HCT116 (cell line): ENCODE data around the gene CNN1. TPM values are rescaled to one million over a fixed set of nuclear protein-coding genes. Genes with fewer than 3 reads are reported as not detected.
A peak's percentile ranks its signal among the peaks of the same experiment; 100 is the strongest.
"Not testable (repeated sequence)": the region's sequence is repeated elsewhere in the genome, so short reads cannot be mapped to it uniquely, and the experiment has no call there.

Experiments
- ATAC-seq: fragments of 200-7000 bp; cut with Tn5 transposase; 2 replicates; pipeline ENCODE4 v1.9.1; 2020; ENCODE audit warnings: mild to moderate bottlenecking, moderate library complexity
- BruUV-seq: library from RNA; stranded (reverse); fragments of 400-500 nt; replicated peaks from 2 replicates; lab custom pipeline; 2021; lab: Mats Ljungman, UMichigan
- CTCF ChIA-PET: fragments of 300-600 bp; sonication (Branson Sonifier 250); formaldehyde crosslinking; loops from one replicate; lab custom pipeline; 2021; ENCODE audit warnings: antibody characterized with exemption; lab: Charles Lee
- POLR2A ChIA-PET: fragments of 300-600, 350-600 bp; sonication (Branson Sonifier 250); formaldehyde crosslinking; loops from one replicate; lab custom pipeline; 2021; ENCODE audit warnings: antibody characterized with exemption; lab: Charles Lee
- RAD21 ChIA-PET, 2 experiments: fragments of 300-600 bp; sonication (Branson Sonifier 250); formaldehyde crosslinking; loops; one replicate each; lab custom pipeline; 2023; ENCODE audit warnings: low total read pairs in 2 of 2; ENCODE audit not compliant: uncharacterized antibody in 2 of 2, unreplicated experiment in 2 of 2, low non-redundant PET in 1 of 2; lab: Charles Lee
- DNase-seq: peaks from one replicate; pipeline ENCODE4 v3.0.0-alpha.2; 2010; ENCODE audit warnings: low read depth, low spot score
- H2AFZ ChIP-seq: fragments of 200-600 bp; shearing (Covaris generic), sonication (generic); 2 replicates; pipeline ENCODE4 v1.6.1; 2017; ENCODE audit warnings: low read depth, mixed run types, mixed read lengths, antibody characterized with exemption, low read length; ENCODE audit not compliant: poor library complexity, severe bottlenecking
- H3K27ac ChIP-seq: 2 replicates; pipeline ENCODE4 v1.5.1; 2012; ENCODE audit warnings: low read depth, low read length
- H3K27me3 ChIP-seq: fragments of 200-600 bp; sonication (generic); 2 replicates; pipeline ENCODE4 v1.6.1; 2016; ENCODE audit warnings: mixed run types, low read length, mixed read lengths; ENCODE audit not compliant: insufficient read depth
- H3K36me3 ChIP-seq, 2 experiments: fragments of 200-500 bp in 1 of 2; fragments of 200-600 bp in 1 of 2; sonication (Bioruptor generic) in 1 of 2; sonication (generic) in 1 of 2; 2 replicates each; pipeline versions ENCODE4 v1.5.1 to v1.6.1; 2014 to 2016; ENCODE audit warnings: low read length in 2 of 2, inconsistent platforms in 1 of 2, mixed read lengths in 1 of 2, mixed run types in 1 of 2; ENCODE audit not compliant: insufficient read depth in 2 of 2, control insufficient read depth in 1 of 2
- H3K4me1 ChIP-seq, 2 experiments: fragments of 200-600 bp in 1 of 2; sonication (generic) in 1 of 2; 2 replicates each; pipeline versions ENCODE4 v1.5.1 to v1.6.1; 2012 to 2017; ENCODE audit warnings: low read length in 2 of 2, inconsistent platforms in 1 of 2, mild to moderate bottlenecking in 1 of 2, mixed read lengths in 1 of 2, mixed run types in 1 of 2, moderate library complexity in 1 of 2; ENCODE audit not compliant: insufficient read depth in 2 of 2, control insufficient read depth in 1 of 2
- H3K4me2 ChIP-seq: fragments of 200-600 bp; sonication (generic); 2 replicates; pipeline ENCODE4 v1.6.1; 2017; ENCODE audit warnings: mixed run types, low read length, mixed read lengths
- H3K4me3 ChIP-seq, 2 experiments: fragments of 200-600 bp in 1 of 2; sonication (generic) in 1 of 2; replicated peaks in 1 of 2; 2 replicates each; pipeline ENCODE4 v1.5.1; 2011 to 2016; ENCODE audit warnings: low read length in 2 of 2, control low read depth in 1 of 2, low read depth in 1 of 2, mild to moderate bottlenecking in 1 of 2, mixed read lengths in 1 of 2, mixed run types in 1 of 2
- H3K79me2 ChIP-seq: fragments of 200-600 bp; sonication (generic); 2 replicates; pipeline ENCODE4 v1.6.1; 2017; ENCODE audit warnings: mild to moderate bottlenecking, mixed run types, low read length, moderate library complexity, mixed read lengths; ENCODE audit not compliant: insufficient read depth
- H3K9ac ChIP-seq: fragments of 200-600 bp; sonication (generic); 2 replicates; pipeline ENCODE4 v1.6.1; 2016; ENCODE audit warnings: low read length, mixed read lengths
- H3K9me2 ChIP-seq: fragments of 200-600 bp; sonication (generic), shearing (Covaris generic); 2 replicates; pipeline ENCODE4 v1.6.1; 2017; ENCODE audit warnings: mixed run types, mild to moderate bottlenecking, moderate library complexity; ENCODE audit not compliant: insufficient read depth
- H3K9me3 ChIP-seq, 2 experiments: fragments of 200-500 bp in 1 of 2; fragments of 200-600 bp in 1 of 2; sonication (Bioruptor generic) in 1 of 2; sonication (generic) in 1 of 2; 2 replicates each; pipeline ENCODE4 v1.6.1; 2014 to 2017; ENCODE audit warnings: low read length in 2 of 2, mixed read lengths in 2 of 2, inconsistent platforms in 1 of 2, low read depth in 1 of 2, mild to moderate bottlenecking in 1 of 2, mixed run types in 1 of 2, moderate library complexity in 1 of 2; ENCODE audit not compliant: control insufficient read depth in 1 of 2, insufficient read depth in 1 of 2
- H4K20me1 ChIP-seq: fragments of 200-600 bp; sonication (generic), shearing (Covaris generic); 2 replicates; pipeline ENCODE4 v1.6.1; 2017; ENCODE audit warnings: mixed run types, mild to moderate bottlenecking, moderate library complexity; ENCODE audit not compliant: insufficient read depth
- ELF1 ChIP-seq: IDR thresholded peaks from 2 replicates; pipeline ENCODE4 v1.6.1; 2012; ENCODE audit warnings: low read depth, borderline replicate concordance
- POLR2A ChIP-seq: IDR thresholded peaks from 2 replicates; pipeline ENCODE4 v1.7.0; 2011; ENCODE audit warnings: borderline replicate concordance; ENCODE audit not compliant: insufficient read depth, insufficient read length; ENCODE audit errors: extremely low read depth
- REST ChIP-seq: IDR thresholded peaks from 2 replicates; pipeline ENCODE4 v1.6.1; 2012; ENCODE audit warnings: low read depth
- SIN3A ChIP-seq: IDR thresholded peaks from 2 replicates; pipeline ENCODE4 v1.6.1; 2012; ENCODE audit warnings: low read depth
- SRF ChIP-seq: IDR thresholded peaks from 2 replicates; pipeline ENCODE4 v1.6.1; 2012; ENCODE audit warnings: low read depth
- intact Hi-C: fragments of 100-400 bp; cut with micrococcal nuclease; formaldehyde crosslinking; loops from 2 replicates; pipeline ENCODE4 v1.10.0; 2022
- microRNA-seq: library from miRNA; unstranded; fragments of <30 nt; microRNA quantifications from one replicate; pipeline ENCODE4, GENCODE V29; 2016; ENCODE audit warnings: borderline number of aligned reads
- total RNA-seq: library from RNA; stranded (reverse); gene quantifications from one replicate; pipeline ENCODE4 v1.2.1, GENCODE V29; 2021; ENCODE audit not compliant: unreplicated experiment

CNN1 gene
- total RNA-seq, 1 experiment from 2014 or later, result 0.64 TPM

- peak overlapping the region; percentile 93 to 95; a peak in 2 of 4 replicates for H3K4me3 ChIP-seq
Measured at GRCh38 chr19:11598746-11599145, 60.1 kb downstream of the CNN1 start.

GRCh38 chr19:11599704-11600103 lies 61.1 kb downstream of the CNN1 start:
- H3K9me2 ChIP-seq, H3K4me3 ChIP-seq, H4K20me1 ChIP-seq, H3K27ac ChIP-seq, POLR2A ChIA-PET, H2AFZ ChIP-seq, H3K27me3 ChIP-seq, DNase-seq, RAD21 ChIA-PET, BruUV-seq, H3K9me3 ChIP-seq, ATAC-seq, CTCF ChIA-PET, H3K4me2 ChIP-seq, H3K9ac ChIP-seq, intact Hi-C loops: not testable (repeated sequence)
- H3K36me3 ChIP-seq, result peaks cover 2 to 11% of the 10 kb centered on the region in 2 experiments; a peak in 2 of 4 replicates
- H3K4me1 ChIP-seq, result peaks cover 3 to 13% of the 10 kb centered on the region in 2 experiments; a peak in 2 of 4 replicates
- H3K79me2 ChIP-seq, result peaks cover 68% of the 10 kb centered on the region

More at GRCh38 chr19:11598746-11599145, 60.1 kb downstream of the CNN1 start:
- intact Hi-C loops, result no loop called here
- Histone ChIP-seq H4K20me1 (no peaks in the 10 kb centered on the region), H3K27ac (no peak overlapping the region), H3K4me2 (peak overlapping the region; percentile 90), H3K27me3 (no peaks in the 10 kb centered on the region), H3K36me3 (peaks cover 0 to 5% of the 10 kb centered on the region in 2 experiments; a peak in 2 of 4 replicates), H2AFZ (no peak overlapping the region), H3K9me3 (peaks cover 3 to 5% of the 10 kb centered on the region in 2 experiments; a peak in 1 of 4 replicates), H3K9ac (no peak overlapping the region), H3K9me2 (no peaks in the 10 kb centered on the region), H3K4me1 (peaks cover 3 to 13% of the 10 kb centered on the region in 2 experiments; a peak in 2 of 4 replicates), H3K79me2 (peaks cover 58% of the 10 kb centered on the region)
- ATAC-seq, result no peak
- no peak for DNase-seq
- RAD21 ChIA-PET, result no interaction called here
- CTCF ChIA-PET, result no interaction called here
- no TSS peak for BruUV-seq
- POLR2A ChIA-PET, result no interaction called here
- TF ChIP-seq POLR2A, result no peak
- no peak for TF ChIP-seq SIN3A
- no peak for TF ChIP-seq REST
- no peak for TF ChIP-seq ELF1
- no peak for TF ChIP-seq SRF

Small RNA genes lying within 50 kb of the gene (microRNA-seq; reads per million reads assigned to microRNA genes)
- gene MIR7974, result 2.0 reads per million

Other genes starting within 250 kb of the CNN1 start
- not detected for gene TSPAN16, start 242.7 kb upstream of the CNN1 start, total RNA-seq
- 28.9 TPM for gene RAB3D, start 199.2 kb upstream of the CNN1 start, total RNA-seq
- 55.9 TPM for gene TMEM205, start 192.6 kb upstream of the CNN1 start, total RNA-seq
- gene CCDC159, start 192.3 kb upstream of the CNN1 start, total RNA-seq, result 7.7 TPM
- 23.2 TPM for gene PLPPR2, start 183.4 kb upstream of the CNN1 start, total RNA-seq
- gene SWSAP1, start 164.2 kb upstream of the CNN1 start, total RNA-seq, result 2.5 TPM
- 15.3 TPM for gene EPOR, start 154.5 kb upstream of the CNN1 start, total RNA-seq
- gene RGL3, start 119.5 kb upstream of the CNN1 start, total RNA-seq, result 99.2 TPM
- gene ODAD3, start 103.7 kb upstream of the CNN1 start, total RNA-seq, result 0.52 TPM
- 425 TPM for gene PRKCSH, start 103.2 kb upstream of the CNN1 start, total RNA-seq
- gene ELAVL3, start 57.8 kb upstream of the CNN1 start, total RNA-seq, result 0.05 TPM
- 16.1 TPM for gene ZNF653, start 33.0 kb upstream of the CNN1 start, total RNA-seq
- 52.8 TPM for gene ECSIT, start 9.7 kb upstream of the CNN1 start, total RNA-seq
- 74.5 TPM for gene ELOF1, start 20.4 kb downstream of the CNN1 start, total RNA-seq
- 1.2 TPM for gene ACP5, start 38.8 kb downstream of the CNN1 start, total RNA-seq
- 14.8 TPM for gene ZNF627, start 58.6 kb downstream of the CNN1 start, total RNA-seq
- gene ZNF823, start 200.1 kb downstream of the CNN1 start, total RNA-seq, result 4.7 TPM
- 1.1 TPM for gene ZNF441, start 228.1 kb downstream of the CNN1 start, total RNA-seq